Duodenal mucosa (tissue), 2 donors: ENCODE data around the gene ZDHHC1.
A peak's percentile ranks its signal among the peaks of the same experiment; 100 is the strongest.

Experiments used
- H3K27ac ChIP-seq: one replicate; pipeline ENCODE4 v1.7.0; 2013; ENCODE audit warnings: low read depth, low read length
- H3K27me3 ChIP-seq, 2 donors: one replicate each; pipeline ENCODE4 v1.7.0; 2013; ENCODE audit warnings: low read length in 2 of 2, control low read depth in 1 of 2; ENCODE audit not compliant: insufficient read depth in 2 of 2, control insufficient read depth in 1 of 2
- H3K36me3 ChIP-seq, 2 donors: one replicate each; pipeline ENCODE4 v1.7.0; 2013; ENCODE audit warnings: low read length in 2 of 2, control low read depth in 1 of 2; ENCODE audit not compliant: insufficient read depth in 2 of 2, control insufficient read depth in 1 of 2
- H3K4me1 ChIP-seq, 2 donors: one replicate each; pipeline ENCODE4 v1.7.0; 2013; ENCODE audit warnings: low read length in 2 of 2, control low read depth in 1 of 2; ENCODE audit not compliant: insufficient read depth in 2 of 2, control insufficient read depth in 1 of 2
- H3K4me3 ChIP-seq, 2 donors: one replicate each; pipeline ENCODE4 v1.7.0; 2013; ENCODE audit warnings: low read length in 2 of 2, low read depth in 1 of 2
- H3K9ac ChIP-seq, 2 donors: one replicate each; pipeline ENCODE4 v1.7.0; 2013; ENCODE audit warnings: low read length in 2 of 2, low read depth in 1 of 2
- H3K9me3 ChIP-seq, 2 donors: one replicate each; pipeline ENCODE4 v1.7.0; 2013; ENCODE audit warnings: low read length in 2 of 2, control low read depth in 1 of 2; ENCODE audit not compliant: control insufficient read depth in 1 of 2

ZDHHC1 gene

GRCh38 chr16:67395458-67396158 is 20.7 kb downstream of the ZDHHC1 start:
- peaks cover 32 to 61% of the 10 kb centered on the region in 2 donors for H3K4me1 ChIP-seq

DNA sequence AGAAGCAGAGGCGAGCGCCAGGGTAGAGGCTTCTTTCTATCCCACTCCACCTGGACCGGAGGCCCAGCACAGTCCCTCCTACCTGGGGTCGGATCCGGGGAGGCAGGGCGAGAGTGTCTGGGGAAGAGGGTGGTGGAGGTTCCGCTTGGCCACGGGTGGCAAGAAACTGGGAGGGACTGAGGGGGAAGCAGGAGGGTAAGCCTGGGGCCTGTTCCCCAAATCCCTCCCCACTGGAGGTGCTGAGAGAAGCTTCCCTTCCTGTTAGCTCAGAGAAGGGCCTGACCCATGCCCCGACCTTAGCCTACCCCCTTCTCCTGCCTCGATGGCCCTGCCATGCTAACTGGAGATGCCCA is 21.2 kb downstream of the ZDHHC1 start:
- no peak overlapping the region for H3K27ac ChIP-seq
- H3K9me3 ChIP-seq, result no peaks in the 10 kb centered on the region
- peaks cover 0 to 3% of the 10 kb centered on the region in 2 donors for H3K27me3 ChIP-seq
- no peak overlapping the region for H3K4me3 ChIP-seq
- peak overlapping the region in 1 of 2 donors; percentile 21 for H3K9ac ChIP-seq
- H3K4me1 ChIP-seq, result peaks cover 32 to 64% of the 10 kb centered on the region in 2 donors
- no peaks in the 10 kb centered on the region for H3K36me3 ChIP-seq

More at GRCh38 chr16:67395458-67396158, 20.7 kb downstream of the ZDHHC1 start:
- Histone ChIP-seq H3K36me3 (no peaks in the 10 kb centered on the region), H3K9me3 (no peaks in the 10 kb centered on the region), H3K27ac (peak overlapping the region; percentile 43), H3K4me3 (no peak overlapping the region), H3K9ac (peak overlapping the region; percentile 21 to 54), H3K27me3 (peaks cover 0 to 3% of the 10 kb centered on the region in 2 donors)

- H3K4me1 ChIP-seq, result peaks cover 29 to 65% of the 10 kb centered on the region in 2 donors
- H3K27ac ChIP-seq, result no peak overlapping the region
- H3K36me3 ChIP-seq, result no peaks in the 10 kb centered on the region
- H3K9me3 ChIP-seq, result no peaks in the 10 kb centered on the region
- H3K27me3 ChIP-seq, result peaks cover 0 to 3% of the 10 kb centered on the region in 2 donors
- peak overlapping the region; percentile 25 to 49 for H3K9ac ChIP-seq
- H3K4me3 ChIP-seq, result peak overlapping the region in 1 of 2 donors; percentile 65
Observed at GRCh38 chr16:67394155-67395104, 21.8 kb downstream of the ZDHHC1 start.

GRCh38 chr16:67393788-67394154 is 22.5 kb downstream of the ZDHHC1 start:
- Histone ChIP-seq H3K9me3 (no peaks in the 10 kb centered on the region), H3K27ac (peak overlapping the region; percentile 25), H3K27me3 (peaks cover 0 to 3% of the 10 kb centered on the region in 2 donors), H3K36me3 (no peaks in the 10 kb centered on the region), H3K4me1 (peaks cover 25 to 61% of the 10 kb centered on the region in 2 donors), H3K4me3 (peak overlapping the region; percentile 42 to 65), H3K9ac (peak overlapping the region; percentile 25 to 49)

DNA sequence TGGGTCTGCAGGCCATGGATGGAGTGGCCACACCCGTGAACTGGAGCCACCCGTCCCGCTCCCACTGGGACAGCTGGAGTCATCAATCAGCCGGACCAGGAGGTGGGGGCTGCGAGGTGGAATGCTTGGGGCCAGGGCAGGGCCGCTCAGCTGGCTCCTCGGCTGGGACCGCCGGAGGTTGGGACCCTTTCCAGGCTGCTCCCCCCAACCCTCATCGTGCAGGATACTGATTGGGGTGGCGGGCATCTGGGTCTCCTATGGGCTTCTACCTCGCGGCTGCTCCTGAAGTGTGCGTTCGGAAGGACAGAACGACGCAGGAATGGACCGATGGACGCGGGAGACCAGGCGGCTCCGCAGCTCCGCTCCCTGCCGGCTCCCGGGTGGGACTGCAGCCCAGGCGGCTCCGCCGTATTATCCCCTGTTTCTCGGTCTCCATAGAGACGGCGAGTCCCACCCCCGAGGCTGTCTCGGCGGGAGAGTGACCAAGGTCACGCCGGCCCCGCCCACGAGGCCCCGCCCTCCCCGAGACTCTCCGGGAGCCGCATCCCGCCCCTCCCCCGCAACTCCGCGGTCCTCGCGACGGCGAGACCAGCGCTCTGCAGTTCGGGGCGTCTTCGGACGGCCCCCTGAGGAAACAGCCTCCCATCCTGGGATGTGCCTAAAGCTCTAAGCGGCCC is 23.0 kb downstream of the ZDHHC1 start, which contains the start of gene TPPP3:
Gene TPPP3 (minus strand): TSS at position 388 of the 677 bp plus-strand sequence. CDS start 2,387 bp downstream, outside the sequence.
- no peaks in the 10 kb centered on the region for H3K36me3 ChIP-seq
- H3K27ac ChIP-seq, result peak within 1 kb of the TSS; percentile 50
- peaks cover 0 to 3% of the 10 kb centered on the region in 2 donors for H3K27me3 ChIP-seq
- H3K4me1 ChIP-seq, result peaks cover 25 to 61% of the 10 kb centered on the region in 2 donors
- no peaks in the 10 kb centered on the region for H3K9me3 ChIP-seq
- peak within 1 kb of the TSS; percentile 49 to 60 for H3K9ac ChIP-seq
- peak within 1 kb of the TSS; percentile 52 to 65 for H3K4me3 ChIP-seq

GRCh38 chr16:67392301-67393059 is 23.8 kb downstream of the ZDHHC1 start:
- Histone ChIP-seq H3K4me1 (peaks cover 25 to 61% of the 10 kb centered on the region in 2 donors), H3K27me3 (peaks cover 0 to 3% of the 10 kb centered on the region in 2 donors), H3K9ac (peak overlapping the region; percentile 49 to 60), H3K9me3 (no peaks in the 10 kb centered on the region), H3K4me3 (peak overlapping the region; percentile 52 to 65), H3K36me3 (no peaks in the 10 kb centered on the region), H3K27ac (peak overlapping the region; percentile 50)

DNA sequence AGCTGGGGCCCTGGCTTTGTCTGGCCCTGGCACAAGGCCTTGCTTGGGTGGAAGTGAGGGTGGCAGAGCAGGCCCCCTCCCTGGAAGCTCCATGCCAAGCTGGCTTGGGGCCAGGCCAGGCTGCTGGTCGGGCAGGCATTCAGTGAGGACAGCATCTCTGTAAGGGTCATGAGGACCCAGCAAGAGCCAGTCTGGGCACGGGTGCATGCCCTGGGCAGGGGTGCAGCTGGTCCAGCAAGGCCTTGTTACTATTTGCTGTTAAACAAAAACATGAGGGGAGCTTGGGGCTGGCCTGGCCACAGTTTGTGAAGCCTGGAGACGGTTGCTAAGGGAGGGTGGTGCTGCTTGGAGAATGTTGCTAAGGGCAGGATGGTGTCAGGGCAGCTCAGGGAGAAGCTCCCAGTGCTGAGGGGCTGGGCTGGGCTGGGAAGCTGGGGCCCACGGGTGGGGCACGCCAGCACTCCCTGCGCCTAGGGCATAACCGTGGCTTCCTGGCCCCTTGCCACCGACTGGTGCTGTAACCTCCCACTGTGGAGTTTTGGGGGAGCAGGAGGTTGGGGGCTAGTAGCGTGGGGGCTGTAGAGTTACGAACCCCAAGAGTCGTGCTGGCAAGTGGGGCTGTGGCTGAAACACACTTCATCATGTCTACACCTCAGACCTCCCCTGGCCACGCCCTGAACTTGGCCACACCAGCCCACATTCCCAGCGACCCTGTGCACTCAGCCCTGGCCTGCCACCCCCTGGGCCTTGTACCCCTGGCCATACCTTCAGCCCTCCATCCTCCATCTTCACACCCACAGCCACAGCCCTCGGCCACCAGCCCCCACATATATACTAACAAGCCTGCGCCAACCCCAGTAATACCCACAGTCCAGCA is 24.6 kb downstream of the ZDHHC1 start:
- Histone ChIP-seq H3K4me3 (peak overlapping the region in 1 of 2 donors; percentile 52), H3K36me3 (no peaks in the 10 kb centered on the region), H3K27ac (no peak overlapping the region), H3K27me3 (peaks cover 0 to 3% of the 10 kb centered on the region in 2 donors), H3K9me3 (no peaks in the 10 kb centered on the region), H3K9ac (no peak overlapping the region), H3K4me1 (peaks cover 21 to 56% of the 10 kb centered on the region in 2 donors)

DNA sequence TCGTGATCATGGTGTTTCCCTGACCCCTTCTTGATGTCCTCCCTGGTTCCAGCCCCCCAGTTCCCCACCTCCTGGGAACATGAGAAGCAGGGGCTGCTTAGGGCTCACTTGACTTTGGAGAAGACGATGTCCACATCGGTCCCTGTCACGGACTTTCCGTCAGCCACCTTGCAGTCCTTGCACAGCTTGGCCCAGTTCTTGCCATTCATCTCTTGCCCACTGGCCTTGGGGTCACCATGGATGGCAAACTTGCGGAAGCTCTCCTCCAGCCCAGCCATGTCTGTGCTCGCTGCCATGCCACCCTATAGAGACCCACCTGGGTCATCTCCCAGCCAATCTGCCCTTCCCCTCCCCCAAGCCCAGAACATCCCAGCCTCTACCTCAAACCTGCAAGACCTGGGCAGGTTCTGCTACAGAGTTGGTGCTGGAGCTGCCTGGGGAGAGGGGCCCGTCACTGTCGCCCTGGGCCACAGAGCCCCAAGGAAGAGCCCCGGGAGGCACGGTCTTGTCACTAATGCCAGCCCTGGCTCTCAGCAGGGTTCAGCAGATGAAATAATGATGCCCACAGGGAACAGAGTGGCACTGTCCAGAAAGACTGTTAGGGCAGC is 25.4 kb downstream of the ZDHHC1 start:
- no peak overlapping the region for H3K4me3 ChIP-seq
- H3K9ac ChIP-seq, result no peak overlapping the region
- H3K36me3 ChIP-seq, result no peaks in the 10 kb centered on the region
- peaks cover 17 to 50% of the 10 kb centered on the region in 2 donors for H3K4me1 ChIP-seq
- no peaks in the 10 kb centered on the region for H3K9me3 ChIP-seq
- peaks cover 0 to 3% of the 10 kb centered on the region in 2 donors for H3K27me3 ChIP-seq
- no peak overlapping the region for H3K27ac ChIP-seq
